Germinal center (tissue), 1 donor: Measurements from ENCODE around the gene PRKAA1.
"Not testable (repeated sequence)": the region's sequence is repeated elsewhere in the genome, so short reads cannot be mapped to it uniquely, and the experiment has no call there.

Experiments used
- DNase-seq: peaks from one replicate; pipeline ENCODE4 v3.0.0; 2012; ENCODE audit warnings: mixed read lengths, low spot score

Gene PRKAA1

DNA sequence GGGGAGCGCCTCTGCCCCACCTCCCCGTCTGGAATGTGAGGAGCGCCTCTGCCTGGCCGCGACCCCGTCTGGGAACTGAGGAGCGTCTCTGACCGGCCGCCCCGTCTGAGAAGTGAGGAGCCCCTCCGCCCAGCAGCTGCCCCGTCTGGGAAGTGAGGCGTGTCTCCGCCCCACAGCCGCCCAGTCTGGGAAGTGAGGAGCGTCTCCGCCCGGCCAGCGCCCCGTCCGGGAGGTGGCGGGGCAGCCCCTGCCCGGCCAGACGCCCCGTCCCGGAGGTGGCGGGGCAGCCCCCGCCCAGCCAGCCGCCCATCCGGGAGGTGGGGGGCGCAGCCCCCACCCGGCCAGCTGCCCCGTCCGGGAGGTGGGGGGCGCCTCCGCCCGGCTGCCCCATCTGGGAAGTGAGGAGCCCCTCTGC lies 75.7 kb downstream of the PRKAA1 start:
- DNase-seq, result not testable (repeated sequence)

DNA sequence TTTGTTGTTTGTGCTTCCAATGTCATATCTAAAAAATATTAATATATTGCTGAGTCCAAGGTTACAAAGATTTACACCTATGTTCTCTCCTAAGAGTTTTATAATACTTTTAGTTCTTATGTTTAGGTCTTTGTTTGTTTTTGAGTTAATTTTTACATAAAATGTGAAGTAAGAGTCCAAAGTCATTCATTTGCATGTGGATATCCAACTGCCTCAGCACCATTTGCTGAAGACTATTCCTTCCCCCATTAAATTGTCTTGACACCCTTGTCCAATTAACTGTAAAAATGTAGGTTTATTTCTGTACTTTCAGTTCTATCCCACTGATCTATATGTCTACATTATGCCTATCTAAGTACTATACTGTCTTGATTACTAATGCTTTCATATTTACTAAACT lies 78.1 kb downstream of the PRKAA1 start:
- no peak for DNase-seq

DNA sequence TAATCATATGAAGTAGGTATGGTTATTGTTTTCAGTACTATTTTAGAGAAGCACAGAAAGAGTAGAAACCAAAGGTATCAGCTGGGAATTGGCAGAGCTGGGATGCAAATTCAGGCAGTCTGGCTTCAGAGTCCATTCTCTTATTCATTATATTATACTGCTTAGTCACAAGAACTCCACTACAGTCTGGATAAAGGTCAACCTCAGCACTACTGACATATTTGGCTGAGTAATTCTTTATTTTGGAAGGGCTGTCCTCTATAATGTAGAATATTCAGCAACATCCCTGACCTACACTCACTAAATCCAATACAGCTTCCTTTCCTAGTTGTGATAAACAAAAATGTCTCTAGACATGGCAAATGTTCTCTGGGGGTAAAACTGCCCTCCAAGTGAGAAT lies 80.9 kb downstream of the PRKAA1 start:
- DNase-seq, result no peak

DNA sequence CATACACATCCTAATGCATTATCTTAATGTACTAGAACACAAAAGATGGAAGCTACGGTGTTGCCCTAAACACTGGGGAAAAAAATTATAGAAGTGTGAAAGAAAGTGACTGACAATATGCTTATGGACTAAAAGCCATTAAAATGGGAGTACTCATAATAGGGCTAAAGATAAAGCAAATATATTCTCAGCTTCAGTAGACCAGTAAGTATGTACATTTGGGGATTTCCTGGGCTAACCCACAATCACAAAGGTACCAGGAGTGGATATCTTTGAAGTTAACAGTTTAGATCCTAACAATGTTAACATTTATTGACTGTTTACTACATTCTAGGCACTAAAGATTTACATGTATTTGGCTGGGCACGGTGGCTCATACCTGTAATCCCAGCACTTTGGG lies 81.6 kb downstream of the PRKAA1 start:
- no peak for DNase-seq

DNA sequence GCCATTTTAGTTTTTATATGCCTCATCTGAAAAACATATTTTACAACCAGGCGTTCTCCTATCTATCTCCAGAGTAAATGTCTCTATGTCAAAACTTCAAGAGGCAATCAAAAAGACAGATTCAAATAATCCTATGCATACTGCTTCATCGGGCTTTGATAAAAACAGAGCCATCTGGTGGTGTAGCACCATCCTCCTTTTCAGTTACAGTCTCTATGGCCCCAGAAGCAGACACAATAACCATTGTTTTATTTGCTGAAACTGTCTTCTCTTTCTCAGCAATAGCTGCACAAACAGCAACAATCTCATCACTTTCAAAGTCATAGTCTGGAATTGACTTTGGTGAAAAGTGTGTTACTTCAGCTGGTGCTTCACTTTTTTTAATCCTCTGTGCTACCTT lies 82.2 kb downstream of the PRKAA1 start:
- no peak for DNase-seq

DNA sequence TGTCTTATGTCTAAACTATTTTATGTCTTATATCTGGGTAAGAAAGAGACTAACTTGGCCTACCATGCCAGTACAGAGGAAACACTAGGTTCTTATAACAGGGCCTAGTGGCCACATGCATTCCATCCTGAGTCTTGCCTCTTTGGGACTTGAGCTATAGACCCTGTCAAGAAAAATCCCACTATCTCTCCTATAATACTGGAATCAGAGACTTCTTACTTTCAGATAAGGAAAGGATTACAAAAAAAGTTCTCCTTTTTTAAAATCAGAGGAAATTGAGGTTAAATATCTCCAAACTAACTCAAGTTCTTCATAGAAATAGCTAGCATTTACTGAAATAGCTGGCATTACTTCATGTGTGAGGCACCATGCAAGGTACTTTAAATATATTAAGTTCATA lies 84.2 kb downstream of the PRKAA1 start:
- DNase-seq, result no peak

DNA sequence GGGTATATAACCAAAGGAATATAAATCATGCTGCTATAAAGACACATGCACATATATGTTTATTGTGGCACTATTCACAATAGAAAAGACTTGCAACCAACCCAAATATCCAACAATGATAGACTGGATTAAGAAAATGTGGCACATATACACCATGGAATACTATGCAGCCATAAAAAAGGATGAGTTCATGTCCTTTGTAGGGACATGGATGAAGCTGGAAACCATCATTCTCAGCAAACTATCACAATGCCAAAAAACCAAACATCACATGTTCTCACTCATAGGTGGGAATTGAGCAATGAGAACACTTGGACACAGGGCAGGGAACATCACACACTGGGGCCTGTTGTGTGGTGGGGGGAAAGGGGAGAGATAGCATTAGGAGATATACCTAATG lies 87.6 kb downstream of the PRKAA1 start:
- DNase-seq, result not testable (repeated sequence)
